ENCODE data around the gene AMZ2. TPM values are rescaled to one million over a fixed set of nuclear protein-coding genes. Genes with fewer than 3 reads are reported as not detected.
"Not testable (repeated sequence)": the region's sequence is repeated elsewhere in the genome, so short reads cannot be mapped to it uniquely, and the experiment has no call there.

Gene AMZ2
- total RNA-seq, 1 donor, result 80.3 TPM

GRCh38 chr17:68255151-68255550 is 7.3 kb downstream of the AMZ2 start:
- H4K20me1 ChIP-seq (ENCODE audit: insufficient read depth, low read length), result no peaks in the 10 kb centered on the region
- no peak overlapping the region for H3K27ac ChIP-seq (ENCODE audit: low read depth, low read length)
- no peaks in the 10 kb centered on the region for H3K9me3 ChIP-seq (ENCODE audit: low read depth, low read length)
- H2AFZ ChIP-seq (ENCODE audit: low read length), result no peak overlapping the region
- H3K27me3 ChIP-seq (ENCODE audit: insufficient read depth, low read length), result no peaks in the 10 kb centered on the region
- H3K79me2 ChIP-seq (ENCODE audit: insufficient read depth, low read length), result no peaks in the 10 kb centered on the region
- no peak for TF ChIP-seq CTCF (IDR thresholded peaks at IDR 0.05; ENCODE audit: extremely low read depth, low read depth, low read length)
- no peak overlapping the region for H3K4me2 ChIP-seq (ENCODE audit: insufficient read depth, low read length)
- H3K4me3 ChIP-seq (ENCODE audit: insufficient read depth, low read length), result no peak overlapping the region
- no peak for DNase-seq (ENCODE audit: insufficient read length, low spot score, missing footprints)
- H3K36me3 ChIP-seq (ENCODE audit: insufficient read depth, low read length), result peaks cover 50% of the 10 kb centered on the region
- no peaks in the 10 kb centered on the region for H3K4me1 ChIP-seq (ENCODE audit: insufficient read depth, low read length)

GRCh38 chr17:68255731-68256538 is 8.1 kb downstream of the AMZ2 start:
- peaks cover 43% of the 10 kb centered on the region for H3K36me3 ChIP-seq (ENCODE audit: insufficient read depth, low read length)
- no peak for TF ChIP-seq CTCF (IDR thresholded peaks at IDR 0.05; ENCODE audit: extremely low read depth, low read depth, low read length)
- no peaks in the 10 kb centered on the region for H3K27me3 ChIP-seq (ENCODE audit: insufficient read depth, low read length)
- H3K79me2 ChIP-seq (ENCODE audit: insufficient read depth, low read length), result no peaks in the 10 kb centered on the region
- DNase-seq (ENCODE audit: insufficient read length, low spot score, missing footprints), result no peak
- H4K20me1 ChIP-seq (ENCODE audit: insufficient read depth, low read length), result no peaks in the 10 kb centered on the region
- H3K27ac ChIP-seq (ENCODE audit: low read depth, low read length), result no peak overlapping the region
- H3K4me2 ChIP-seq (ENCODE audit: insufficient read depth, low read length), result no peak overlapping the region
- no peaks in the 10 kb centered on the region for H3K9me3 ChIP-seq (ENCODE audit: low read depth, low read length)
- H3K4me3 ChIP-seq (ENCODE audit: insufficient read depth, low read length), result no peak overlapping the region
- H3K4me1 ChIP-seq (ENCODE audit: insufficient read depth, low read length), result no peaks in the 10 kb centered on the region
- H2AFZ ChIP-seq (ENCODE audit: low read length), result no peak overlapping the region

GRCh38 chr17:68256701-68257100 is 8.9 kb downstream of the AMZ2 start:
- H3K4me1 ChIP-seq (ENCODE audit: insufficient read depth, low read length), result not testable (repeated sequence)

GRCh38 chr17:68257934-68258333 is 10.1 kb downstream of the AMZ2 start:
- Histone ChIP-seq H3K36me3 (ENCODE audit: insufficient read depth, low read length) (peaks cover 30% of the 10 kb centered on the region), H3K4me3 (ENCODE audit: insufficient read depth, low read length) (no peak overlapping the region), H2AFZ (ENCODE audit: low read length) (no peak overlapping the region), H4K20me1 (ENCODE audit: insufficient read depth, low read length) (no peaks in the 10 kb centered on the region), H3K27ac (ENCODE audit: low read depth, low read length) (no peak overlapping the region), H3K9me3 (ENCODE audit: low read depth, low read length) (no peaks in the 10 kb centered on the region), H3K79me2 (ENCODE audit: insufficient read depth, low read length) (no peaks in the 10 kb centered on the region), H3K4me2 (ENCODE audit: insufficient read depth, low read length) (no peak overlapping the region), H3K4me1 (ENCODE audit: insufficient read depth, low read length) (no peaks in the 10 kb centered on the region), H3K27me3 (ENCODE audit: insufficient read depth, low read length) (no peaks in the 10 kb centered on the region)
- DNase-seq (ENCODE audit: insufficient read length, low spot score, missing footprints), result no peak
- TF ChIP-seq CTCF (IDR thresholded peaks at IDR 0.05; ENCODE audit: extremely low read depth, low read depth, low read length), result no peak

More at GRCh38 chr17:68256701-68257100, 8.9 kb downstream of the AMZ2 start:
- not testable (repeated sequence) for H2AFZ ChIP-seq (ENCODE audit: low read length); H3K27me3 ChIP-seq (ENCODE audit: insufficient read depth, low read length); H4K20me1 ChIP-seq (ENCODE audit: insufficient read depth, low read length); H3K4me3 ChIP-seq (ENCODE audit: insufficient read depth, low read length); H3K9me3 ChIP-seq (ENCODE audit: low read depth, low read length); DNase-seq (ENCODE audit: insufficient read length, low spot score, missing footprints); H3K27ac ChIP-seq (ENCODE audit: low read depth, low read length); H3K4me2 ChIP-seq (ENCODE audit: insufficient read depth, low read length); H3K79me2 ChIP-seq (ENCODE audit: insufficient read depth, low read length)
- peaks cover 38% of the 10 kb centered on the region for H3K36me3 ChIP-seq (ENCODE audit: insufficient read depth, low read length)

- H3K4me2 ChIP-seq (ENCODE audit: insufficient read depth, low read length), result peak overlapping the region; percentile 72
- H3K27me3 ChIP-seq (ENCODE audit: insufficient read depth, low read length), result not testable (repeated sequence)
Measured at GRCh38 chr17:68258890-68259647, 11.2 kb downstream of the AMZ2 start.

GRCh38 chr17:68259648-68259951 is 11.8 kb downstream of the AMZ2 start:
- not testable (repeated sequence) for H2AFZ ChIP-seq (ENCODE audit: low read length); H3K79me2 ChIP-seq (ENCODE audit: insufficient read depth, low read length); H3K4me3 ChIP-seq (ENCODE audit: insufficient read depth, low read length); H4K20me1 ChIP-seq (ENCODE audit: insufficient read depth, low read length); H3K27ac ChIP-seq (ENCODE audit: low read depth, low read length); H3K9me3 ChIP-seq (ENCODE audit: low read depth, low read length); H3K27me3 ChIP-seq (ENCODE audit: insufficient read depth, low read length); H3K4me1 ChIP-seq (ENCODE audit: insufficient read depth, low read length); DNase-seq (ENCODE audit: insufficient read length, low spot score, missing footprints)
- H3K36me3 ChIP-seq (ENCODE audit: insufficient read depth, low read length), result peaks cover 21% of the 10 kb centered on the region
- peak overlapping the region; percentile 18 for H3K4me2 ChIP-seq (ENCODE audit: insufficient read depth, low read length)

More at GRCh38 chr17:68258890-68259647, 11.2 kb downstream of the AMZ2 start:
- H3K27ac ChIP-seq (ENCODE audit: low read depth, low read length); H3K79me2 ChIP-seq (ENCODE audit: insufficient read depth, low read length); H4K20me1 ChIP-seq (ENCODE audit: insufficient read depth, low read length); H3K4me1 ChIP-seq (ENCODE audit: insufficient read depth, low read length); H3K9me3 ChIP-seq (ENCODE audit: low read depth, low read length): not testable (repeated sequence)
- peak; percentile 77 for DNase-seq (ENCODE audit: insufficient read length, low spot score, missing footprints)
- Histone ChIP-seq H3K36me3 (ENCODE audit: insufficient read depth, low read length) (peaks cover 27% of the 10 kb centered on the region), H3K4me3 (ENCODE audit: insufficient read depth, low read length) (peak overlapping the region; percentile 39), H2AFZ (ENCODE audit: low read length) (peak overlapping the region; percentile 72)

All from osteoblast (primary cell).